HepG2 (cell line): Measurements from ENCODE around the gene PSMG3. TPM values are rescaled to one million over a fixed set of nuclear protein-coding genes. Genes with fewer than 3 reads are reported as not detected.

ENCODE experiments used
- POLR2A ChIP-seq, 2 experiments: IDR thresholded peaks; 2 replicates each; pipeline ENCODE4 v1.6.1; 2011; ENCODE audit warnings: low read depth in 2 of 2, low read length in 2 of 2, mild to moderate bottlenecking in 1 of 2, moderate library complexity in 1 of 2; ENCODE audit not compliant: insufficient read depth in 1 of 2
- RBAK ChIP-seq: sonication (generic); formaldehyde crosslinking; IDR thresholded peaks from 2 replicates; pipeline ENCODE4 v1.5.1; 2020; ENCODE audit warnings: mild to moderate bottlenecking, missing genetic modification reagents
- SETDB1 ChIP-seq: sonication (generic); formaldehyde crosslinking; IDR thresholded peaks from 2 replicates; pipeline ENCODE4 v1.5.1; 2020; ENCODE audit warnings: missing genetic modification reagents, mild to moderate bottlenecking, borderline replicate concordance
- SPEN ChIP-seq: sonication (generic); formaldehyde crosslinking; IDR thresholded peaks from 2 replicates; pipeline ENCODE4 v1.5.1; 2020; ENCODE audit warnings: low read depth, mild to moderate bottlenecking, missing genetic modification reagents
- ZBTB1 ChIP-seq: sonication (generic); formaldehyde crosslinking; IDR thresholded peaks from 2 replicates; pipeline ENCODE4 v1.4.0; 2020; ENCODE audit warnings: missing genetic modification reagents, borderline replicate concordance
- ZNF282 ChIP-seq: fragments of 450-650 bp; IDR thresholded peaks from 2 replicates; pipeline ENCODE4 v1.6.1; 2018; ENCODE audit not compliant: partially characterized antibody
- ZNF34 ChIP-seq: sonication (generic); formaldehyde crosslinking; IDR thresholded peaks from 2 replicates; pipeline ENCODE4 v1.4.0; 2020; ENCODE audit warnings: mild to moderate bottlenecking, missing genetic modification reagents, borderline replicate concordance
- ZNF775 ChIP-seq: sonication (generic); formaldehyde crosslinking; IDR thresholded peaks from 2 replicates; pipeline ENCODE4 v1.4.0; 2020; ENCODE audit warnings: missing genetic modification reagents, mild to moderate bottlenecking, moderate library complexity, borderline replicate concordance
- ZSCAN30 ChIP-seq: sonication (generic); formaldehyde crosslinking; IDR thresholded peaks from 2 replicates; pipeline ENCODE4 v1.5.0; 2020; ENCODE audit warnings: mild to moderate bottlenecking, missing genetic modification reagents
- polyA plus RNA-seq, 8 experiments: library from polyadenylated mRNA; depleted of rRNA in 3 of 8; stranded (reverse) in 7 of 8; unstranded in 1 of 8; fragments of >200 nt; fragmentation: Illumina TruSeq in 4 of 8; extraction: Trizol in 4 of 8; gene quantifications; 2 replicates each; pipeline versions ENCODE4 v1.2.1 to v1.2.3, GENCODE V29; 2011 to 2016; ENCODE audit warnings: low read depth in 4 of 8, missing spikeins in 1 of 8, mixed read lengths in 1 of 8; ENCODE audit not compliant: insufficient read depth in 1 of 8
- total RNA-seq, 5 experiments: library from RNA; depleted of rRNA; stranded (reverse); fragments of >200 nt; fragmentation: Illumina TruSeq; extraction: Trizol; gene quantifications; 2 replicates each; pipeline ENCODE4 v1.2.3, GENCODE V29; 2016; ENCODE audit warnings: low read depth in 1 of 5
- TF ChIP-seq, protein P1 (sequence below), 2 experiments: fragments of 450-650 bp in 1 of 2; sonication (generic) in 1 of 2; formaldehyde crosslinking in 1 of 2; IDR thresholded peaks; 2 replicates each; pipeline versions ENCODE4 v1.6.1 to v1.8.0; 2016 to 2022; ENCODE audit warnings: antibody characterized with exemption in 1 of 2, mild to moderate bottlenecking in 1 of 2, missing genetic modification reagents in 1 of 2
- TF ChIP-seq, protein P2 (sequence below): IDR thresholded peaks from 2 replicates; pipeline ENCODE4 v1.6.1; 2016; ENCODE audit warnings: low read depth, control low read depth
- TF ChIP-seq, protein P3 (sequence below): sonication (generic); formaldehyde crosslinking; IDR thresholded peaks from 2 replicates; pipeline ENCODE4 v1.9.0; 2021; ENCODE audit warnings: mild to moderate bottlenecking, missing genetic modification reagents

Gene PSMG3
- total and polyA plus RNA-seq, 2 of the 13 experiments (the other 11 are each of a cell fraction or from before 2014, with no cell fraction given) = 29.6 to 48.4 TPM

DNA sequence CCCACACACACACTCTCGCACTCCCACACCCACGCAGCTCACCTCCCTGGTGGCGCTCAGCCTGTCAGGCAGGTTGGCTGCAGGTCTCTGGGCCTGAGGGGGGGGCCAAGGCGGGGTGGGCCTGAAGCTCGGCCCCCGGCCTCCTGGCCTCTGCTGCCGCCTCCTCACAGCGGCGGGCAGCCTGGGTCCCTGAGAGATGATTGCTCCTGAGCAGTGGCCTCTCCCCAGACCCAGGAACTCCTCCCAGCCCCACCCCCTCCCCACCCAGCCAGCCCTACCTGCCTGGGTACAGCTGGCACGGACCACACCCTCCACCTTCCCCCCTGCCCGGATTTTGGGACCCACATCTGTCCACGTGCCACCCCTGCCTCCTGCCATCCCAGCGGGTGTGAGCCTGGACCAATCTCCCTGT is 9.2 kb downstream of the PSMG3 start (continued):
- TF ChIP-seq, protein P1, sequence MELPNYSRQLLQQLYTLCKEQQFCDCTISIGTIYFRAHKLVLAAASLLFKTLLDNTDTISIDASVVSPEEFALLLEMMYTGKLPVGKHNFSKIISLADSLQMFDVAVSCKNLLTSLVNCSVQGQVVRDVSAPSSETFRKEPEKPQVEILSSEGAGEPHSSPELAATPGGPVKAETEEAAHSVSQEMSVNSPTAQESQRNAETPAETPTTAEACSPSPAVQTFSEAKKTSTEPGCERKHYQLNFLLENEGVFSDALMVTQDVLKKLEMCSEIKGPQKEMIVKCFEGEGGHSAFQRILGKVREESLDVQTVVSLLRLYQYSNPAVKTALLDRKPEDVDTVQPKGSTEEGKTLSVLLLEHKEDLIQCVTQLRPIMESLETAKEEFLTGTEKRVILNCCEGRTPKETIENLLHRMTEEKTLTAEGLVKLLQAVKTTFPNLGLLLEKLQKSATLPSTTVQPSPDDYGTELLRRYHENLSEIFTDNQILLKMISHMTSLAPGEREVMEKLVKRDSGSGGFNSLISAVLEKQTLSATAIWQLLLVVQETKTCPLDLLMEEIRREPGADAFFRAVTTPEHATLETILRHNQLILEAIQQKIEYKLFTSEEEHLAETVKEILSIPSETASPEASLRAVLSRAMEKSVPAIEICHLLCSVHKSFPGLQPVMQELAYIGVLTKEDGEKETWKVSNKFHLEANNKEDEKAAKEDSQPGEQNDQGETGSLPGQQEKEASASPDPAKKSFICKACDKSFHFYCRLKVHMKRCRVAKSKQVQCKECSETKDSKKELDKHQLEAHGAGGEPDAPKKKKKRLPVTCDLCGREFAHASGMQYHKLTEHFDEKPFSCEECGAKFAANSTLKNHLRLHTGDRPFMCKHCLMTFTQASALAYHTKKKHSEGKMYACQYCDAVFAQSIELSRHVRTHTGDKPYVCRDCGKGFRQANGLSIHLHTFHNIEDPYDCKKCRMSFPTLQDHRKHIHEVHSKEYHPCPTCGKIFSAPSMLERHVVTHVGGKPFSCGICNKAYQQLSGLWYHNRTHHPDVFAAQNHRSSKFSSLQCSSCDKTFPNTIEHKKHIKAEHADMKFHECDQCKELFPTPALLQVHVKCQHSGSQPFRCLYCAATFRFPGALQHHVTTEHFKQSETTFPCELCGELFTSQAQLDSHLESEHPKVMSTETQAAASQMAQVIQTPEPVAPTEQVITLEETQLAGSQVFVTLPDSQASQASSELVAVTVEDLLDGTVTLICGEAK (IDR thresholded peaks at IDR 0.05) = no peak
- TF ChIP-seq, protein P1 (CRISPR knock-in tag; IDR thresholded peaks at IDR 0.05) = no peak
- TF ChIP-seq RBAK (CRISPR knock-in tag) = no peak
- TF ChIP-seq SETDB1 (CRISPR knock-in tag) = no peak
- TF ChIP-seq ZBTB1 (CRISPR knock-in tag) = no peak
- TF ChIP-seq ZNF34 = no peak
- no peak for TF ChIP-seq ZSCAN30 (CRISPR knock-in tag)
- TF ChIP-seq, protein P2, sequence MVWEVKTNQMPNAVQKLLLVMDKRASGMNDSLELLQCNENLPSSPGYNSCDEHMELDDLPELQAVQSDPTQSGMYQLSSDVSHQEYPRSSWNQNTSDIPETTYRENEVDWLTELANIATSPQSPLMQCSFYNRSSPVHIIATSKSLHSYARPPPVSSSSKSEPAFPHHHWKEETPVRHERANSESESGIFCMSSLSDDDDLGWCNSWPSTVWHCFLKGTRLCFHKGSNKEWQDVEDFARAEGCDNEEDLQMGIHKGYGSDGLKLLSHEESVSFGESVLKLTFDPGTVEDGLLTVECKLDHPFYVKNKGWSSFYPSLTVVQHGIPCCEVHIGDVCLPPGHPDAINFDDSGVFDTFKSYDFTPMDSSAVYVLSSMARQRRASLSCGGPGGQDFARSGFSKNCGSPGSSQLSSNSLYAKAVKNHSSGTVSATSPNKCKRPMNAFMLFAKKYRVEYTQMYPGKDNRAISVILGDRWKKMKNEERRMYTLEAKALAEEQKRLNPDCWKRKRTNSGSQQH = no peak
- TF ChIP-seq, protein P3, sequence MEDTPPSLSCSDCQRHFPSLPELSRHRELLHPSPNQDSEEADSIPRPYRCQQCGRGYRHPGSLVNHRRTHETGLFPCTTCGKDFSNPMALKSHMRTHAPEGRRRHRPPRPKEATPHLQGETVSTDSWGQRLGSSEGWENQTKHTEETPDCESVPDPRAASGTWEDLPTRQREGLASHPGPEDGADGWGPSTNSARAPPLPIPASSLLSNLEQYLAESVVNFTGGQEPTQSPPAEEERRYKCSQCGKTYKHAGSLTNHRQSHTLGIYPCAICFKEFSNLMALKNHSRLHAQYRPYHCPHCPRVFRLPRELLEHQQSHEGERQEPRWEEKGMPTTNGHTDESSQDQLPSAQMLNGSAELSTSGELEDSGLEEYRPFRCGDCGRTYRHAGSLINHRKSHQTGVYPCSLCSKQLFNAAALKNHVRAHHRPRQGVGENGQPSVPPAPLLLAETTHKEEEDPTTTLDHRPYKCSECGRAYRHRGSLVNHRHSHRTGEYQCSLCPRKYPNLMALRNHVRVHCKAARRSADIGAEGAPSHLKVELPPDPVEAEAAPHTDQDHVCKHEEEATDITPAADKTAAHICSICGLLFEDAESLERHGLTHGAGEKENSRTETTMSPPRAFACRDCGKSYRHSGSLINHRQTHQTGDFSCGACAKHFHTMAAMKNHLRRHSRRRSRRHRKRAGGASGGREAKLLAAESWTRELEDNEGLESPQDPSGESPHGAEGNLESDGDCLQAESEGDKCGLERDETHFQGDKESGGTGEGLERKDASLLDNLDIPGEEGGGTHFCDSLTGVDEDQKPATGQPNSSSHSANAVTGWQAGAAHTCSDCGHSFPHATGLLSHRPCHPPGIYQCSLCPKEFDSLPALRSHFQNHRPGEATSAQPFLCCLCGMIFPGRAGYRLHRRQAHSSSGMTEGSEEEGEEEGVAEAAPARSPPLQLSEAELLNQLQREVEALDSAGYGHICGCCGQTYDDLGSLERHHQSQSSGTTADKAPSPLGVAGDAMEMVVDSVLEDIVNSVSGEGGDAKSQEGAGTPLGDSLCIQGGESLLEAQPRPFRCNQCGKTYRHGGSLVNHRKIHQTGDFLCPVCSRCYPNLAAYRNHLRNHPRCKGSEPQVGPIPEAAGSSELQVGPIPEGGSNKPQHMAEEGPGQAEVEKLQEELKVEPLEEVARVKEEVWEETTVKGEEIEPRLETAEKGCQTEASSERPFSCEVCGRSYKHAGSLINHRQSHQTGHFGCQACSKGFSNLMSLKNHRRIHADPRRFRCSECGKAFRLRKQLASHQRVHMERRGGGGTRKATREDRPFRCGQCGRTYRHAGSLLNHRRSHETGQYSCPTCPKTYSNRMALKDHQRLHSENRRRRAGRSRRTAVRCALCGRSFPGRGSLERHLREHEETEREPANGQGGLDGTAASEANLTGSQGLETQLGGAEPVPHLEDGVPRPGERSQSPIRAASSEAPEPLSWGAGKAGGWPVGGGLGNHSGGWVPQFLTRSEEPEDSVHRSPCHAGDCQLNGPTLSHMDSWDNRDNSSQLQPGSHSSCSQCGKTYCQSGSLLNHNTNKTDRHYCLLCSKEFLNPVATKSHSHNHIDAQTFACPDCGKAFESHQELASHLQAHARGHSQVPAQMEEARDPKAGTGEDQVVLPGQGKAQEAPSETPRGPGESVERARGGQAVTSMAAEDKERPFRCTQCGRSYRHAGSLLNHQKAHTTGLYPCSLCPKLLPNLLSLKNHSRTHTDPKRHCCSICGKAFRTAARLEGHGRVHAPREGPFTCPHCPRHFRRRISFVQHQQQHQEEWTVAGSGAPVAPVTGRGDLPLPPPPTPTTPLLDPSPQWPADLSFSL (CRISPR knock-in tag) = no peak
- TF ChIP-seq POLR2A (IDR thresholded peaks at IDR 0.05; ENCODE audit: insufficient read depth in 1 of 2, low read depth in 2 of 2, low read length in 2 of 2) = no peak
- TF ChIP-seq ZNF775 (CRISPR knock-in tag) = no peak
- no peak for TF ChIP-seq SPEN (CRISPR knock-in tag)
- TF ChIP-seq ZNF282 = no peak
